HG03469 (cell line): Measurements from ENCODE around the gene TFEB.

Experiments used
- ATAC-seq: cut with Tn5 transposase; IDR thresholded peaks from one replicate; pipeline ENCODE4 v1.9.1; 2021; ENCODE audit warnings: mild to moderate bottlenecking, moderate library complexity, moderate number of reproducible peaks; ENCODE audit not compliant: unreplicated experiment

The TFEB gene

DNA sequence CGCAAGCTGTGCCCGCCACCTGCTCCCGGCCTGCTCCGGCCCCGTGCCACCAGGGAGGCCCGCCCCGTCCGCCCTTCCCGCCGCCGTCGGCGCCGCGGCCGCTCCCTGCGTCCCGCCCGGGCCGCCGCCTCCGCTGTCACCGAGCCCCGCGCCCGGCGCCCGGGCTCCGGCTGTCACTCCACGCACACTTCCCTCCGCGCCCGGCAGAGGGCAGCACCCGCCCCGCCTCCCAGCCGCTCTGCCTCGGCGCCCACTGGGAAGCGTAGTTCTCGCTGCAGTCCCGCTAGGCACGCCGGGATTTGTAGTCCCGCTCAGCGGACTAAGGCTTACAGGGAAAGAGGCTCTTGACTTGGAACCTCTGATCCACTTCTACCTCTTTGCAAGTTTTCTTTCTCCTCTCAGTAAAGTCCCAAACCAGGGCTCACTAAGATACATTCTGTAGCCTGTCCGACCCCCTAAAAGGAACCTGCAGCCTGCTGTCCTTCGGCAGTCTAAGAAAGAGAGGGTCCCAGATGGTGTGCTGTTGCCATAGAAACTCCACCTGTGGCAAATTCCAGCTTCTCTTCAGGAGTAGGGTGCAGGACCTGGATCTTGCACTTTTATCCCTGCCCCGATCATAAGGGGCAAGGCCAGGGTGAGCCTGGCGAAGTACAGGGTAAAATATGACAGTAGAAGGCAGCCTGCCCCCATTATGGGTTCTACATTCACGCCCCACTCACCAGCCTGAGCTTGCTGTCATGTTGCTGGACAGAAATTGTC lies at the start of gene TFEB:
Gene TFEB (minus strand): TSS at position 182 of the 759 bp plus-strand sequence. CDS start 44,395 bp downstream, outside the sequence.
- peak; percentile 54 for ATAC-seq

DNA sequence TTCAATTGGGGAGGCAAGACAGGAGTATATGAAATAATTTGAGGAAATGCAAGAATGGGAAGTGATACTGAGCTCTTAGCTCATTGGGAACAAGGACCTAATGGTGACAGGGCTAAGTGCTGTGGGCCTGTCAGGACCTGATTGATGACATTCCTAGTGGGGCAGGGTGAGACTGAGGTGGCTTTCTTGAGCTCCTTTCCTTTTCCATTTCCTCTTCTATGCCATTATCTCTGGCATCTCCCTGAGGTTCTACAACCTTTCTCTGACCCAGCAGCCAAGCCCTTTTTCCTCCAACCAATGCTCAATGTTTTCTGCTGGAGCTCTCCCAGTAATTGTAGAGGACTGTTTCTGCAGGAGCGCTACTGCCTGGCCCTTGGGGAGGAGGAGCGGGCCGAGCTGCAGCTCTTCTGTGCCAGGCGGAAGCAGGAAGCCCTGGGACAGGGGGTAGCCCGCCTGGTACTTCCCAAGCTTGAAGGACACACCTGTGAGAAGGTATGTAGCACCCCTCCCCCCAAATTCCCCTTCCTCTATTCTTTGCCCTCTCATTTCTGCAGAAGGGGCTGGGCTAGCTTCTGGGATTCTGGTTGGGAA lies 49.3 kb upstream of the TFEB start:
- no peak for ATAC-seq

DNA sequence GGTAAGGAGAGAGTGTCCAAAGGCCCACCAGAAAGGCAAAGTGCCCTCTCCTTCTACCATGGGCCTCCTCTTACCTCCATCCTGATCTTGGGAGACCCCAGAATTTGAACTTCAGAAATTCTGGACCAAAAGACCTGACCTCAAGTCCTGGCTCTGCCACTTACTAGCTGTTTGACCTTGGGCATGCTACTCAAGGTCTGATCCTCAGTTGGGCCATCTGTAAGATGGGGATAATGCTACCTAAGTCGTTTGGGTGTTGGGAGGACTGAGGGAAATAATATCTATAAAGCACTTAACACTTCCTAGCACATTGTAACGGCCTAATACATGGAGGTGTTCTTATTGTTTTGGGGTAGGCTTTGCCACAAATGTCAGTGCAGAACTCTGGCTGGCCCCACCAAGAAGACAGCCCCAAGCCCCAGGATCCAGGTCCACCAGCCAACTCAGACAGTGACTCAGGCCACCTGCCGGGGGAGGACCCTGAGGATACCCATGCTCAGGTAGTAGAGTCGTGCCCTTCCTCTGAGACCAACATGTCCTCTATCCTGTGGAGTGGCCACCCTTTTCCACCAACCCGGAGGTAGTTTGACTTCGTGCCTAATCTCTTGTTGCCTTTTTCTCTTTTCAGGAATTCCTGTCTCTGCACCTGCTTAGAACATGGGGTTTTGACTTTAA lies 47.8 kb upstream of the TFEB start:
- ATAC-seq = no peak

DNA sequence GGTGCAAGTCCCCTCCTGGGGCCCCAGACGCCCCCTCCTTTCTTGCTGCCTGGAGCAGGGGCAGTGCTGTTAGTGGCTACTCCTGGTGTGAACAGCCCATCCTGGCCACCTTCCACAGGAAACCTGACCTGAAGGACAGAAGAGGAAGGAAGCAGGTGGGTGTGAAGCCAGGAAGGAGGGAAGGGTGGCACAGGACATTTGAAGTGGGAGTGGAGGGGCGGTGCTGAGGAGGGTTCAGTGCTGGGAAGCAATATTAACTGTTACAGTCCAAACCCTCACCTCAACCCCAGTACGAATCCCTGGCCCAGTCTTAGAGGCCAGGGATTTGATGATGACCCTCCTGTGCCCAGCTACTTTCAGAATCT lies 45.9 kb upstream of the TFEB start:
- no peak for ATAC-seq

DNA sequence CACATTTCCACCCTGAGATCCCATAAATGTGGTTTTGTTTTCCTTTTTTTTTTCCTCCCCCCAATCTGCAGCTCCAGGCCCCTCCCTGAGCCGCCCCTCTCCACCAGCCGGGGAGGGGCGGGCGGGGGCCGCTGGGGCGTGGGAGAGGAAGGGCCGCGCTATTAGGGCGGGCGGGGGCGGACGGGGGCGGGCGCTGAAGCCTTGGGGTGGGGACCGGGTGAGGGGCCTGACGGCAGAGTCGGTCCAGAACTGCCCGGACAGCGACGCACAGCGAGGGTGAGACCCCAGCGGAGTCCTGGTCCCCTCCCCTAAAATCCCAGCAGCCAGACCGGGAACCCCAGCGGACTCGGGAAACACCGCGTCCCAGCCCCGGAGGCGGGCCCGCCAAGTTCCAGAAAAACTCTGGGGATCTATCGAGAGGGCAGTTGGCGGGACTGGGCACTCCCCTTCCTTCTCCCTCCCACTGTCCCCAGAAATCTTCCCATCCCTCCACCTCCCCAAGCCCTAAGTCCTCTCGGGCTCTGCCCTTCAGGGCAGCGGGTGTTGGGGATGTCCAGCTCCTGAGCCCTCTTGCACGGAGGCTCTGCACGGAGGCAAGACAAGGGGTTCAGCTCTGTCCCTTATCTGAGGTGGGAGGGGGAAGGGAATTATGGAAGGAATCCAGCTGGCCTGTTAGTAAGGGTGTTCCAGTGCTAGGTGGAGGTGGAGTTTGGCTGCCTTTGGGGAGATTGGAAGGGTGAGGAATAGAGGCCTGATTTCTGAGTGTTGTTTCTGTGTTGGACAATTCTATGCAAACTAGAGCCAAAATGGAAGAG lies 45.4 kb upstream of the TFEB start, which contains the start of gene PRICKLE4:
Gene PRICKLE4 (plus strand): TSS at position 232 of the 815 bp plus-strand sequence. CDS start 2,692 bp downstream, outside the sequence.
- ATAC-seq = no peak

DNA sequence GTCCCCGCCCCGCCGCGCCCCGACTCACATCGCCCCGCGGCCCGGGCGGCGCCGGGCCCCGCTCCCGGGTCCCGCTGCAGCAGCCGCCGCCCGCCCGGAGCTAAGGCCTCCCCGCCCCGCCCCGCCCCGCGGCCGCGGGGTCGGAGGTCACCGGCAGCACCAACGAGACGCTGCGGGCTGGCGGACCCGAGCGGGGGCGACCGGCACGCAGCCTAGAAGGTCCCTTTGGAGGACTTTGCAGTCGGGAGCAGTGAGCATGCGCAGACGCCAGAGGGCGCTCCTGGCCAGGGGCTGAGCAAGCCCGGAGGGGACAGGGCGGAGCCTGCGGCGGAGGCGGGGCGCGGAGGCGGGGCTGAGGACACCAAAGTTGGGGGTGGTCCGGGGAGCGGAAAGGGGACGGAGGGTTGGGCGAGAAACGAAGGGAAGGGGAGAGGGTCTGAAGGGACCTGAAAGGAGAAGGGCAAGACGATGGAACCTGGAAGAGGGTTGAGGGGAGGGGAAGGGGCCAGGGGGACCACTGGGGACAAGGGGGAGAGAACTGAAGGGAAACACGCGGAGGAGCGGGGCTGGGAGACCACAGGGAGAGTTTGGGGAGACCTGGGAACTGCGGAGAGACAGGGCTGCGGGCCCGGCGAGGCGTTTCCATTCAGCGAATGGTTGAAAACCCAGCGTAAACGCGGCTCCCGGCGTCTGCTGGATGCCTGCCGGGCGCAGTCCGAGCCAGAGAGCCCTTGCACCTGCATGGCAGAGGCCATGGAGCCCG lies 44.6 kb upstream of the TFEB start, which contains the start of gene FRS3:
Gene FRS3 (minus strand): TSS at position 113 of the 763 bp plus-strand sequence. CDS start 2,913 bp downstream, outside the sequence.
- peak; percentile 91 for ATAC-seq

DNA sequence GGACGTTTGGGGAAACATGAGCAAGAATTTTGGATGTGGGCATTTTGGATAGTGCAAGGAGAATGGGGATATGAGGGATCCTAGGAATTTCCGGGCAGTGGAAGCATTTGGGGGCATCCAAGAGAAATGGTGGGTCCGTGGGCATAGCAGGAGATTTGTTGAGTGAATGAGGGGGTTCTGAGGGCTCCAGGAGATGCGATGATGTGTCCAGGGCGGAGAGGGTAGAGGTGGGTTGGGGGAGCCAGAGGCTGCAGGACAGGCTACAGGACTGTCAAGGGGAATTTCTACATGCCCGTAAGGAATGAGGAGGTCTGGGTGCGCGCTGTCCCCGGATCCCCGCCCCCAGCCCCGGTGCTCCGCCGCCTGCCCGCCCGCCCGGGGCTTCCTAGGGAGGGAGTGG lies 43.9 kb upstream of the TFEB start:
- no peak for ATAC-seq

DNA sequence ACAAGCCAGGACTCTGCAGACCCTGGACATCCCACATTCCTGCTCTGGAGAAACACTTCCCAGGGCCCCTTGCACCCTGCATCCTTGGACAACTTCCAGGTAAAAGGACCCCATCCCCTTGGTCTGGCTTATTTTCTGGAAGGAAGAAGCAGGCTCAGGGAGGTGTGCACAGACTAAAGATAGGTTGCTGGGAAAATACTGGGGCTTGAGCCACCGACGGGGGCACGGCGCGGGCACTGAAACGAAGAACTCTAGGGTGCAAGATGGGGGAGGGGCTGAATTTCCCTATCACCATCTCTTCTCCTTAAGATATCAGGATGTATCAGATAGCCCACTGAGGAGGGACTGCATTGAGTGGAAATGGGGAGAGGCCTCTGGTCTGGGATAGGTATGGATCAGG lies 43.5 kb upstream of the TFEB start:
- ATAC-seq = no peak

DNA sequence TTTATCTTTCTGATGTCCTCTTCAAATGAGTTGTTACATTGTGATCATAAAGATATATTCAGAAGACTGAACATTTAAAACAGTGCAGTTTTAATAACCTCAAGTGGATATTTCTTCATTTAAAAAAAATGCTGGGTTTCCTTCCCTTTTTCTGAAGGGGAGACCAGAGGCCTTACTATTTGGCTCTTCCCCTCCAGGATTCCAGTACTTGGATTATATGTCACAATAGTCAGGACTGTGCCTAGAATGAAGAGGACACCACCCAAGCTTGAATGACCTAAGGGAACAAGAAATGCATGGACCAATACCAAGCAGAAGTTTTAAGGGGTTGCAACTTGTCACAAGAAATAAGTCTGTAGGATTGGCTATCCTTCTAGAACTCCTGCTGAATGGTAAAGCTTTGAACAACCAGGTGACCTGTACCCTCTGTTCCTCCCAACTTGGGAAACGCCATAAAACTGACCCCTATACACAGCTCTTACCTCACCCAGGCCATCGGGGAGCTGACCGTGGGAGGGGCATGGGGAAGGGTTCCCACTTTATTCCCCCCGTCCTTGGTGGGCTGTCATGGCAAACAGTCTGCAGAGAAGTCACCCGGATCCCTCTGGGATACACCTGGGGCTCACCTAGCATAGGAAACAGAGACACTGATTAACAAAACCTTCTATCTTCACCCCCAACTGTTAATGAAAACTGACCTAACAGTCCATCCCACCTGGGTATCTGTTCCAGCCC lies 42.3 kb upstream of the TFEB start:
- ATAC-seq = no peak

DNA sequence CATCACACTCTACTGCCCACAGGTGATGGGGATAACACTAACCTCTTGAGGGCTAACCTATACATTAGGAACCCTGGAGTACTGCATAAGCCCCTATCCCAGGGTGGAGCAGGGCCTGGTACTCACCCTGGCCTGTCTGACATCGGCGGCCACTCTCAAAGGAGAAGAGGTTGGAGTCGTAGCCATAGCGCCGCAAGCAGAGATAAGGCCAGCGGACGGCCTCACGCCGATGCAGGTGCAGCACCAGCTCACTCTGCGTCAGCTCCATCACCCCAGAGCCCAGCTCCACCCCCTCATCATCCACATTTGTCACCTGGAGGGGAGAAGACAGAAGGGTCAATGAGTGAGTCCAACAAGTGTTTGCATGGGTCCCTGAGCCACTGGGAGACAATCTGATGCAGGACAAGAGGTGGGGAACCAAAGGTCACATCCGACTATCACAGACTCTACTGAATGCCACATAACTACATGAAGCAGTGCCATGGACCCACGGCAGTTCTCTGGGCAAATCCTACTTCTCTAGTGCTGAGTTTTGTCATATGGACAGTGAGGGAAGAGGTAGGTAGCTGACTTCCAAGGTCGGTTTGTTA lies 40.0 kb upstream of the TFEB start:
- ATAC-seq = no peak

DNA sequence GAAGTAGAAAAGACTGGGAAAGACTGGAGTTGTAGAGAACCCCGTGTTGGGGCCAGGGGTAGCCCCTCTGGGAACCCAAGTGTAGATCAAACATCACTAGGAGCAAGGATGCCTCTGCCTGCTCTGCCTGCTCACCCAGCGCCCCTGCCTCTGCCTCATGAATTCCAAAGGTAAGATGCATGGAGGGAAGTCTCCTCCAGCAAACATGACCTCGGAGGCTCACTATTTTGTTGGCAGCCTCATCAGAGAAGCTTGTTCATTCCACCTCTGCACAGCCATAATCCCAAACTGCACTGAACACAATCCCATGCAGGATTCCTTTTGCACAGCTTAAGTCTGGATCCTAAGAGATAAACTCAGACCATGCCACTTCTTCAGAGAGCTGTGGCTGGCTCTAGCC lies 39.4 kb upstream of the TFEB start:
- no peak for ATAC-seq

DNA sequence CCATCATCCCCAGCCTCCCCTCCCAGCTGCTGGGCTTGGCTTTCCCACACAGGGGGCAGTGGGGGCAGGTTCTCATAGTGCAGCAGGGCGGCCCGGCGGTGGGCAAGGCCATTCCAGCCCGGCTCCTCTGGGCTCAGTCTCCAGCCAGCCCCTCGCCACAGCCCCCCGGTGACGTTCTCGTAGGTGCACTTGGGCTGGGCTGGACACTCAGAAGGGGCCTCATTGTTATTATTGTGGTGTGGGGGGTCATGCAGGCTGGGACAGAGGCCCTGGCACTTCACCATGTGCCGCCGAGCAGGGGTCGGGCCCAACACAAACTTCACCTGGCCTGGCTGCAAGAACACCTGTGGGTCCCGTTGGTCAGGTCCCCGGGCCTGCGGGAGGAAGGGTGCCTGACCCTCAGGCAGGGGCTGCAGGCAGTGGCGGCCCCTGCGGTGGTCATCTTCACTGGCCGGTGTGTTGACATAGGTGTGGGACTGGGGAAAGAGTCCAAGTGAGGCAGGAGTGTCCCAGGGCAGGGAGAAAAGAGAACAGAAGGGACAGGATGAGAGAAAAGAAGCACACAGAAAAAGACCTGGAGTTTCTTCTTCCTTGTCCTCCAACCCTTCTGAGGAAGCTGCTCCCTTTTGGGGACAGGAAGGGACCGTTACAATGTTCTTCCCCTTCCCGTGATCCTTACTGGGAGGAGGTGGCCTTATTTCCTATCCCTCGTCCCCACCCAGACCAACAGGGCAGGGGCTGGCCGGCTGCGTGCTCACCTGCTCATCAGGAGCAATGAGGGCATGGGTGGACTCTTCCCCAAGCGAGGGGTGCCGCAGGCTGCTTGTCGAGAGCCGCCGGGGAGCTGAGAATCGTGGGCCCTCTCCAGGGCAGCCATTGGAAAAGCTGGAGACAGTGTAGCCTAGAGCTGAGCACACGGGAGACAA lies 35.9 kb upstream of the TFEB start:
- no peak for ATAC-seq

DNA sequence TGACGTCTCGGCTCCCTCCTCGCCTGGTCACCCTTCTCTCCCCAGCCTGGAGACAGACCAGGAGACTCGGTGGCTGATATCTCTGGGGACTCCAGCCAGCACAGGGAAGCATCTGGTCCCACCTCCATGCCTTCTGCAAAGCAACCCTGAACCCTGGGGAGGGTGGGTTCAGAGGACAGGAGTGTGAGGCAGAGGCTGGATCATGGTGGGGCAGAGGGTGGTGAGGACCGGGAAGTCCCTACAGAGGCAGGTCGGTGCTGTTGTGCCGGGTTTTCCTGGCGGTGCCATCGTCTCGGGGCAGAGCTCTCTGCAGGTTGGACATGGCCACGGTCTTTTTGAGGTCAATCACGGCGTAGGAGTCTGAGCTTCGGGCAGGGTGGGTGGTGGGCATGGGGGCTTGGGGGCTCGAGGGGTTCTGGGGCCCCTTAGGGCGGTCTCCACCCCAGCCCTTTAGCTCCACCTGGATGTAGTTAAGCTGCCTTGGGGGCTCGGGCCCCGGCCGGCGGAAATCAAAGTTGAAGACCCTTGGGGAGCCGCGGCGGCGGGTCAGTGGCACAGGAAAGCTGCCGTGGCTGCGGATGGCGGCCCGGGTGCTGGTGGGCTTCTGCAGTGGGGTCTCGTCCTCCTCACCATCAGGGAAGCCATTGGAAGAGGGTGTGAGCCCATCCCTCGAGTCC lies 35.1 kb upstream of the TFEB start:
- no peak for ATAC-seq

DNA sequence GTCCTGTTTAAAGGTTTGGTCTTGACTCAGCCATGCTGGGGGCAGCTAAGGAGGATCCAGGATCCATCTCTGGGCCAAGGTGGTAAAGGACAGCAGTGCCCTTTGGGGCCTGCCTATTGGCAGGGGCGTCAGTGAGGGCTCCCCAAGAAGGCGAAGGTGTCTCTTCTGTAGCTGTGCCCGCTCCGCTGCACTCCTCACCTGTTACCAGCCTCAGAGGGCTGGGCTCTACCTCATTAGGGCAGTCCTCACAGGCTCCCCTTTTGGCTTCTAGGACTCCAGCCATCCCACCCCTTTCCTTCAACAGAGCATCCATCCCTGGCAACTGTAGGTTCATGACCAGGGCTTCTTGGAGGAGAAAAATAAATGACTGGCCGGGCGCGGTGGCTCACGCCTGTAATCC lies 34.0 kb upstream of the TFEB start:
- no peak for ATAC-seq

DNA sequence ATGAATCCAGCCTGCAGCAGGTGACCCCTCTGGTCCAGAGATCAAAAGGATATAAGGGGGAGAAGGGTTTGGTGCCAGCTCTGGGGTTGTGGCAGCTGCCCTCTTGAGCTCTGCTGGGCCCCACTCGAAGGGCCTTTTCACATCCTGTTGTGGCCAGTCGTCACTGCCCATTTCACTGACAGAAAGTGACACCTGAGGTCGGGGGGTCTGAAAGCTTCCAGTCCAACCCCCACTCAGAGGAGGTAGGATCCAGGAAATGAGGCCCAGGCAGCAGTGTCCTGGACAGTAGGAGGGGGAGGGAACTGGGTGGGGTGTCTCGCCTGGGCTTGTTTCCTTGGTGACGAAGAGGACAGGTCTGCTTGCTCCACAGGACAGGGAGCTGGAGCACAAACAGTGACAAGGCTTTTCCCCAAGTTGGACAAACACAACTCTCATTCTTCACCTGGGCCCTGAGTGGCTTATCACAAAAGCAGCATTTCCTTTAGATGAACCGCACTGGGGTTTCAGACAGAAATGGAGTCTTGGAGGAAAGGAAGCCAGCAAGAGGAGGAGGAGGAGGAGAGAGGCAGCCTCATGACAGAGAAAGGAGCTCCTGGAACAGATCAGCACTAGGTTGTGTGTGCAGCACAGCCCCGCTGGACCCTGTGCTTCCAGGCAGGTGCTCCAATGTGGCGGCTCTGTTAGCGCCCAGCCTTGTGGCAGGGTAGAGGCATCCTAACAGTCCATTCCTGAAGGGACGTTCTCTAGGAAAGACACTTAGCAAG lies 33.3 kb upstream of the TFEB start:
- ATAC-seq = no peak

DNA sequence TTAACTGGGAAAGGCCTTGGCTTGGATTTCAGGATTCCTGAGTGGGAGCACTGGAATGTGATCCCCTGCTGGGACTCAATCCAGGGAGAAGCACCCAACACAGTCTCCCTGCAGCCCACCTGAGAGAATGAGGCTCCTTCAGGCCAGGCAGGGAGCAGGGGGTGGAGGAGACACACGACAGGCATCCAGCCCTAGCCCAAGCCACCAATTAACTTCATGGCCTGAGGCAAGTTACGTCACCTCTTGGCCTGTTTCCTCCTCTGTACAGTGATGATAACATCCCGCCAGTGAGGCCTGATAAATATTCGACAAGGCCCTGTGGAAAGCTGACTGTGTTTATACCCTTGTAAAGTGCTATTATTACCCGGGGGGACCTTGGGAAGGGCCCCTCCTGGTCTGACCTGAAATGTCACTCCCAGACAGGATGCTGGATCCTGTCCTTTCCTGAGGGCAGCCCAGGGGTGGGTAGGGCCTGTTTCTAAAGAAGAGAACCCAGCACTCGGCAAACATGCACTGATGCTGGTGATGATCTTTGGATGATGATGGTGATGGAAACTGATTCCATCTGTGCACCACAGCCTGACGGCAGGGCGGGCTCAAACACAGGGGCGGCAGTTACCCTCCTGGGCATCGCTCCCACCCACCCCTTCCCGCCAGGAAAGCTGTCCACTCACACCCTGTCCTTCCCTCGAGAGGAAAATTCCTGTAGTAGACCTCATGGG lies 31.9 kb upstream of the TFEB start:
- no peak for ATAC-seq
